HEK293 (cell line): Measurements from ENCODE around the gene ASGR2.

Experiments used
- CTCF ChIA-PET: fragments of 350-600 bp; formaldehyde crosslinking; extraction: SDS; loops from one replicate; lab custom pipeline; 2021; ENCODE audit warnings: antibody characterized with exemption; lab: Yijun Ruan, JAX
- POLR2A ChIA-PET: fragments of 300-600 bp; formaldehyde crosslinking; extraction: SDS; loops from one replicate; lab custom pipeline; 2020; ENCODE audit warnings: antibody characterized with exemption, inconsistent platforms; lab: Yijun Ruan, JAX
- H3K27ac ChIP-seq: fragments of 200-500 bp; sonication (Bioruptor generic); 2 replicates; pipeline ENCODE4 v1.5.1; 2014; ENCODE audit warnings: low read depth, low read length, control low read depth, inconsistent platforms; ENCODE audit errors: extremely low read depth
- H3K36me3 ChIP-seq, 2 experiments: fragments of 200-500 bp in 1 of 2; sonication (Bioruptor generic) in 1 of 2; 1 replicate in 1 of 2; 2 replicates in 1 of 2; pipeline ENCODE4 v1.5.1; 2014 to 2017; ENCODE audit warnings: inconsistent platforms in 2 of 2, low read length in 2 of 2; ENCODE audit not compliant: control insufficient read depth in 2 of 2, insufficient read depth in 1 of 2
- H3K4me1 ChIP-seq: fragments of 200-500 bp; sonication (Bioruptor generic); 2 replicates; pipeline ENCODE4 v1.5.1; 2014; ENCODE audit warnings: mild to moderate bottlenecking, low read length, inconsistent platforms; ENCODE audit not compliant: control insufficient read depth, insufficient read depth
- H3K4me3 ChIP-seq: 2 replicates; pipeline ENCODE4 v1.5.1; 2011; ENCODE audit warnings: low read depth, mild to moderate bottlenecking, control low read depth, low read length, moderate library complexity
- H3K9me3 ChIP-seq: fragments of 200-500 bp; sonication (Bioruptor generic); 2 replicates; pipeline ENCODE4 v1.5.1; 2014; ENCODE audit warnings: low read depth, low read length, inconsistent platforms; ENCODE audit not compliant: control insufficient read depth, insufficient read depth
- AEBP2 ChIP-seq: fragments of 450-650 bp; formaldehyde crosslinking; IDR thresholded peaks from 2 replicates; pipeline ENCODE4 v1.5.1; 2016; ENCODE audit warnings: missing biosample characterization, missing genetic modification characterization, borderline replicate concordance
- FEZF1 ChIP-seq: fragments of 450-650 bp; formaldehyde crosslinking; IDR thresholded peaks from 2 replicates; pipeline ENCODE4 v1.5.1; 2016; ENCODE audit warnings: missing biosample characterization, missing genetic modification characterization
- GLI2 ChIP-seq: fragments of 450-650 bp; formaldehyde crosslinking; IDR thresholded peaks from 2 replicates; pipeline ENCODE4; 2017; ENCODE audit warnings: missing biosample characterization, missing genetic modification characterization, low read depth, borderline replicate concordance
- GLIS1 ChIP-seq: fragments of 450-650 bp; formaldehyde crosslinking; IDR thresholded peaks from 2 replicates; pipeline ENCODE4 v1.5.1; 2016; ENCODE audit warnings: missing biosample characterization, missing genetic modification characterization
- ZBTB48 ChIP-seq: fragments of 450-650 bp; formaldehyde crosslinking; IDR thresholded peaks from 2 replicates; pipeline ENCODE4 v1.5.1; 2016; ENCODE audit warnings: missing biosample characterization, missing genetic modification characterization
- ZBTB6 ChIP-seq: fragments of 450-650 bp; formaldehyde crosslinking; IDR thresholded peaks from 2 replicates; pipeline ENCODE4 v1.5.1; 2017; ENCODE audit warnings: missing biosample characterization, missing genetic modification characterization
- ZNF18 ChIP-seq: fragments of 450-650 bp; formaldehyde crosslinking; IDR thresholded peaks from 2 replicates; pipeline ENCODE4 v1.5.1; 2016; ENCODE audit warnings: missing biosample characterization, missing genetic modification characterization
- ZNF311 ChIP-seq: fragments of 450-650 bp; formaldehyde crosslinking; IDR thresholded peaks from 2 replicates; pipeline ENCODE4 v1.5.1; 2017; ENCODE audit warnings: missing biosample characterization, missing genetic modification characterization, borderline replicate concordance
- ZNF514 ChIP-seq: fragments of 450-650 bp; formaldehyde crosslinking; IDR thresholded peaks from 2 replicates; pipeline ENCODE4 v1.5.1; 2016; ENCODE audit warnings: missing biosample characterization, missing genetic modification characterization
- ZNF654 ChIP-seq: fragments of 450-650 bp; formaldehyde crosslinking; IDR thresholded peaks from 2 replicates; pipeline ENCODE4 v1.5.1; 2016; ENCODE audit warnings: low read depth, missing biosample characterization, missing genetic modification characterization
- ZNF670 ChIP-seq: fragments of 450-650 bp; formaldehyde crosslinking; IDR thresholded peaks from 2 replicates; pipeline ENCODE4 v1.5.1; 2016; ENCODE audit warnings: missing biosample characterization, missing genetic modification characterization, low read depth
- ZNF701 ChIP-seq: fragments of 450-650 bp; formaldehyde crosslinking; IDR thresholded peaks from 2 replicates; pipeline ENCODE4 v1.5.1; 2016; ENCODE audit warnings: missing biosample characterization, missing genetic modification characterization
- ZNF843 ChIP-seq: fragments of 450-650 bp; formaldehyde crosslinking; IDR thresholded peaks from 2 replicates; pipeline ENCODE4 v1.5.1; 2016; ENCODE audit warnings: missing biosample characterization, missing genetic modification characterization

The ASGR2 gene

GRCh38 chr17:7058831-7059447 lies 55.7 kb downstream of the ASGR2 start (continued):
- TF ChIP-seq ZNF654 (tag by site-specific recombination) (no peak), ZNF311 (tag by site-specific recombination) (no peak), ZNF18 (tag by site-specific recombination) (no peak), ZNF701 (tag by site-specific recombination) (no peak), ZBTB6 (tag by site-specific recombination) (no peak), ZNF843 (tag by site-specific recombination) (no peak), ZBTB48 (tag by site-specific recombination) (no peak), GLI2 (no peak), GLIS1 (tag by site-specific recombination) (no peak), ZNF670 (tag by site-specific recombination) (no peak), ZNF514 (tag by site-specific recombination) (no peak)

GRCh38 chr17:7056386-7056785 lies 58.2 kb downstream of the ASGR2 start:
- no peaks in the 10 kb centered on the region for H3K9me3 ChIP-seq
- 0 out of 2 replicates have a peak, but pooled peaks cover 5% of the 10 kb centered on the region for H3K4me1 ChIP-seq
- H3K36me3 ChIP-seq: no peaks in the 10 kb centered on the region
- TF ChIP-seq AEBP2 (tag by site-specific recombination): no peak
- peak; percentile 76 for TF ChIP-seq FEZF1 (tag by site-specific recombination)
- ChIA-PET POLR2A (interaction anchor here (0.6 kb wide), 1 partner anchor 859 kb away, joined by 3 read pairs; no protein-coding TSS in a partner anchor), CTCF (interaction anchor here (0.7 to 3.1 kb wide), 5 partner anchors 10 to 1570 kb away, joined by 3 to 15 read pairs (median 3); partner anchors contain the start of gene MIS12)
- H3K4me3 ChIP-seq: no peak overlapping the region
- H3K27ac ChIP-seq: no peak overlapping the region
